ENCODE measurements around the gene HUS1B. TPM values are rescaled to one million over a fixed set of nuclear protein-coding genes. Genes with fewer than 3 reads are reported as not detected.

HUS1B gene
- total and polyA plus RNA-seq, 2 donors (not counting 3 experiments of a cell fraction or from before 2014, with no cell fraction given) = 0.25 to 1.2 TPM

GRCh38 chr6:678520-678919, 21.6 kb upstream of the HUS1B start:
- no peaks in the 10 kb centered on the region for H3K27me3 ChIP-seq (ENCODE audit: control insufficient read depth in 2 of 2, insufficient read depth in 2 of 2, low read length in 2 of 2)
- no peaks in the 10 kb centered on the region for H3K36me3 ChIP-seq (ENCODE audit: control insufficient read depth in 2 of 2, extremely low read depth in 1 of 2, insufficient read depth in 2 of 2, low read length in 2 of 2)
- no peak overlapping the region for H3K4me3 ChIP-seq (replicated peaks in 1 of 3; ENCODE audit: insufficient read depth in 1 of 3, low read depth in 1 of 3, low read length in 3 of 3)
- ChIA-PET POLR2A (no interaction called here), CTCF (no interaction called here)
- H3K27ac ChIP-seq (ENCODE audit: insufficient read depth, low read depth, low read length) = no peak overlapping the region
- H3K4me2 ChIP-seq (ENCODE audit: insufficient read depth, low read length) = no peak overlapping the region
- TF ChIP-seq MYC (IDR thresholded peaks at IDR 0.05; ENCODE audit: low read depth, low read length) (no peak), POLR2A (IDR thresholded peaks at IDR 0.05; ENCODE audit: low read depth, low read length) (no peak), POLR2AphosphoS5 (IDR thresholded peaks at IDR 0.05; ENCODE audit: insufficient read depth, low read depth, low read length) (no peak), JUN (IDR thresholded peaks at IDR 0.05; ENCODE audit: borderline replicate concordance, insufficient read depth, insufficient read length, low read depth) (no peak), EZH2 (IDR thresholded peaks at IDR 0.05; ENCODE audit: borderline replicate concordance, low read depth, low read length, severe bottlenecking) (no peak), MAX (IDR thresholded peaks at IDR 0.05; ENCODE audit: insufficient read depth, insufficient read length) (no peak), CTCF (IDR thresholded peaks at IDR 0.05; ENCODE audit: extremely low read depth in 1 of 2, insufficient read depth in 1 of 2, low read depth in 1 of 2, low read length in 2 of 2) (no peak), FOS (IDR thresholded peaks at IDR 0.05; ENCODE audit: borderline replicate concordance, insufficient read depth, low read length) (no peak), GATA2 (IDR thresholded peaks at IDR 0.05; ENCODE audit: insufficient read depth, insufficient read length, low read depth, low read length) (no peak)
- intact Hi-C loops (cut with micrococcal nuclease) = no loop called here
- H4K20me1 ChIP-seq (replicated peaks; ENCODE audit: control insufficient read depth, extremely low read depth, insufficient read depth, low read length) = peaks cover 2% of the 10 kb centered on the region
- no peaks in the 10 kb centered on the region for H3K9me1 ChIP-seq (replicated peaks; ENCODE audit: control insufficient read depth, extremely low read depth, insufficient read depth, low read length)
- no peak overlapping the region for H3K9ac ChIP-seq (replicated peaks; ENCODE audit: extremely low read depth, insufficient read depth, low read length)
- FAIRE-seq (no peak), DNase-seq (ENCODE audit: low read depth, low spot score) (no peak)
- no TSS peak for BruUV-seq (replicated peaks)
- no peaks in the 10 kb centered on the region for H3K9me3 ChIP-seq (replicated peaks; ENCODE audit: control insufficient read depth, insufficient read depth, low read length)
- no peak overlapping the region for H2AFZ ChIP-seq (ENCODE audit: low read depth, low read length)
- H3K4me1 ChIP-seq (ENCODE audit: control insufficient read depth, extremely low read depth, insufficient read depth, low read length) = peaks cover 19% of the 10 kb centered on the region
- H3K79me2 ChIP-seq (ENCODE audit: control insufficient read depth, insufficient read depth, low read length) = peaks cover 70% of the 10 kb centered on the region
- dilution Hi-C loops (cut with MboI; ENCODE audit: extremely low pct_ligation_motif_present, low sequenced_read_pairs) = no loop called here

All from endothelial cell of umbilical vein (primary cell).